HuH-7 (cell line): Measurements from ENCODE around the gene TRMT10A.

Experiments used
- DNase-seq: peaks from one replicate; pipeline ENCODE4 v3.0.0; 2011; ENCODE audit warnings: low spot score

TRMT10A gene

GRCh38 chr4:99563310-99564186, at the start of gene TRMT10A:
TRMT10A (minus strand) TSS chr4:99564039; CDS start chr4:99559338, 4,701 bp downstream.
- DNase-seq = peak; percentile 55

GRCh38 chr4:99612704-99613103, 48.9 kb upstream of the TRMT10A start:
- no peak for DNase-seq

- DNase-seq = no peak
Observed at GRCh38 chr4:99612281-99612680, 48.4 kb upstream of the TRMT10A start.

GRCh38 chr4:99610605-99611175, 46.9 kb upstream of the TRMT10A start:
- no peak for DNase-seq

- no peak for DNase-seq
Observed at GRCh38 chr4:99608417-99608816, 44.6 kb upstream of the TRMT10A start.

- no peak for DNase-seq
Observed at GRCh38 chr4:99606716-99607115, 42.9 kb upstream of the TRMT10A start.

- no peak for DNase-seq
Observed at GRCh38 chr4:99594818-99595217, 31.0 kb upstream of the TRMT10A start.

GRCh38 chr4:99593781-99594641, 30.2 kb upstream of the TRMT10A start:
- no peak for DNase-seq

GRCh38 chr4:99591757-99592156, 27.9 kb upstream of the TRMT10A start:
- DNase-seq = no peak

GRCh38 chr4:99587803-99588202, 24.0 kb upstream of the TRMT10A start:
- DNase-seq = no peak

- no peak for DNase-seq
Observed at GRCh38 chr4:99587309-99587708, 23.5 kb upstream of the TRMT10A start.

GRCh38 chr4:99586797-99587196, 23.0 kb upstream of the TRMT10A start:
- DNase-seq = no peak

GRCh38 chr4:99586322-99586721, 22.5 kb upstream of the TRMT10A start:
- DNase-seq = no peak

- DNase-seq = no peak
Observed at GRCh38 chr4:99585516-99585915, 21.7 kb upstream of the TRMT10A start.

GRCh38 chr4:99578714-99579113, 14.9 kb upstream of the TRMT10A start:
- no peak for DNase-seq

- peak; percentile 11 for DNase-seq
Observed at GRCh38 chr4:99574530-99575324, 10.9 kb upstream of the TRMT10A start, which contains the start of gene MTTP. MTTP (plus strand) TSS chr4:99574824; CDS start chr4:99574910, 86 bp downstream.

GRCh38 chr4:99573735-99574368, 10.0 kb upstream of the TRMT10A start:
- DNase-seq = no peak

GRCh38 chr4:99572527-99573240, 8.8 kb upstream of the TRMT10A start:
- no peak for DNase-seq

GRCh38 chr4:99571883-99572282, 8.0 kb upstream of the TRMT10A start:
- no peak for DNase-seq

GRCh38 chr4:99564921-99565320, 1.1 kb upstream of the TRMT10A start:
- no peak for DNase-seq
